Kasumi-1 (cell line): ENCODE measurements around the gene CPEB3.
"Not testable (repeated sequence)": the region's sequence is repeated elsewhere in the genome, so short reads cannot be mapped to it uniquely, and the experiment has no call there.

Source experiments
- DNase-seq, 2 experiments: peaks; one replicate each; lab custom pipeline; 2025; lab: John Stamatoyannopoulos, UW

CPEB3 gene

GRCh38 chr10:92038949-92039348 is 251.9 kb downstream of the CPEB3 start:
- DNase-seq: no peak

DNA sequence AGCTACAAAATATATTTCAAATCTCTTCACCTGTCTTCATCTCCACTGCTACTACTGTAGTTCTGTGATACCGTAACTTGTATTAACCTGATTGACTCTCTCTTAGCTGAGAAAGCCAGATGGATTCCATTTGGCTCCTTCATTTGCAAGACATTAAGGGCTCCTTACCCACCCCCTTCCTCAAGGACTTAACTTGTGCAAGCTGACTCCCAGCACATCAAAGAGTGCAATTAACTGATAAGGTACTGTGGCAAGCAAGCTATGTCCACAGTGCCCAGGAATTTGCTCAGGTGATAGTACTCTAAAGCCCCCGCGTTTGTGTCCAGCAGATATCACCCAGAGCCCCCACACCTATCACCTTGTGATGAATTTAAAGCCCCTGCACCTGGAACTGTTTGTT is 257.8 kb downstream of the CPEB3 start:
- not testable (repeated sequence) for DNase-seq

GRCh38 chr10:92031580-92031979 is 259.3 kb downstream of the CPEB3 start:
- no peak for DNase-seq

- no peak for DNase-seq
These were observed 263.7 kb downstream of the CPEB3 start for GRCh38 chr10:92027141-92027540.

DNA sequence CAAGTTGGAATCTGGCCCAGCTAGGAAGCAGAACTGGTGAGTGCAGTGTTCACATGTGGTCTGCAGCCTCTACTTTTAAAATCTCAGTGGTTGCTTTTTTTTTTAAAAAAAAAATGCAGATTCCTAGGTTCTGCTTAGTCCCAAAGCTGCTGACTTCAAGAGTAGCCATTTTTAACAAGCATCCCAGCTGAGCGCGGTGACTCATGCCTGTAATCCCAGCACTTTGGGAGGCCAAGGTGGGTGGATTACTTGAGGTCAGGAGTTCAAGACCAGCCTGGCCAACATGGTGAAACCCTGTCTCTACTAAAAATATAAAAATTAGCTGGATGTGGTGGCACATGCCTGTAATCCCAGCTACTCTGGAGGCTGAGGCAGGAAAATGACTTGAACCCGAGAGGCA is 265.5 kb downstream of the CPEB3 start:
- DNase-seq: not testable (repeated sequence)

DNA sequence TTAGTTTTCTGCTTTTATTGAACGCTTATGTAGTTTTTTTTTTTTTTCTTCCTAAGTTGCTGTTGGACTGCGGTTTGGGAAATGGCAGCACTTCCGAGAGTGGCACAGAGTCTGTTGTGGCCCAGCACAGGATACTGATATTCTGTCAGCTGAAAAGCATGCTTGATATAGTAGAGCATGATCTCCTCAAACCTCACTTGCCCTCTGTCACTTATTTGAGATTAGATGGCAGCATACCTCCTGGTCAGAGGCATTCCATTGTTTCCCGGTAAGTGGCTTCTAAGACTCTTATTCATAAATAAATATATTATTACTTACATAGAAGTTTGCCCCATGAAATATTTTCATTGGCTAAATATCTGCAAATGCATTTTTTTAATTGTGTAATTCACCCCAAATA is 266.2 kb downstream of the CPEB3 start:
- no peak for DNase-seq

DNA sequence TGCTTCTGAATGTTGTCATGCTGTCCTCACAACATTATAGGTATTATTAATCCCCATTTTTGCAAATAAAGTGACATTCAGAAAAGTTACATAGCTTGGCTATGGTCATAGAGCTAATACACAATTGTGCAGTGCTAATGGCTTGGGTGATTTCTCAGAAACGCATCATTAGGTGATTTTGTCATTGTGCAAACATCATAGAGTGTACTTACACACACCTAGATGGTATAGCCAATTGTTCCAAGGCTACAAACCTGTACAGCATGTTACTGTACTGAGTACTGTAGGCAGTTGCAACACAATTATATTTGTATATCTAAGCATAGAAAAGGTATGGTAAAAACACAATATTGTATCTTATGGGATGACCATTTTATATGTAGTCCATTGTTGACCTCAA is 276.3 kb downstream of the CPEB3 start:
- DNase-seq: no peak

DNA sequence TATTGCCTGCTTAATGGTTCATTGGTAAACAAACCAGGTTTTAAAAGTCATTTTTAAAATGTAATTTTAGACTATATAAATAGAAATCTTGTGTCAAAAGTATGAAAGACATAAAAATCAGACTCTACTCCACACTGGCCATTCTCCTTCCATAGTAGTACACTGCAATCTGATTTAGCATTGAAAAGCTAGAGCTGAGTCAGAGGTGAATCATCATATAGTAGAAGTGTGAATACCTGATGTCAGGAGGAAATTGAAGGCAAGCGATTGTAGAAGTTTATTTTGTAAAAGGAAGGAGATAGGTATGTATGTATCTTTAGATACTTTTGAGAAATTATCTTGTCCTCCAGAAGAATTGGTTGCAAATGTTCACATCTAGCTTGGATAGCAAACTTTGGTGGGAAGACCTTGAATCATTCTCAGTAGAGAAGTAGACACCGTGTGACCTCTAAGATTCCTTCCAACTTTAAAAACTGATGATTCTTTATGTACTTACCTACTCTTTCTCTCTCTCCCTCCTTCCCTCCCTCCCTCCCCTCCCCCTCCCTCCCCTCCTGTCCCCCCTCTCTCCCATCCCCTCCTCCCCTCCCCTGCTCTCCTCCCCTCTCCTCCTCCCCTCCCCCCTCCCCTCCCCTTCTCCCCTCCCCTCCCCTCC is 279.2 kb downstream of the CPEB3 start:
- no peak for DNase-seq

DNA sequence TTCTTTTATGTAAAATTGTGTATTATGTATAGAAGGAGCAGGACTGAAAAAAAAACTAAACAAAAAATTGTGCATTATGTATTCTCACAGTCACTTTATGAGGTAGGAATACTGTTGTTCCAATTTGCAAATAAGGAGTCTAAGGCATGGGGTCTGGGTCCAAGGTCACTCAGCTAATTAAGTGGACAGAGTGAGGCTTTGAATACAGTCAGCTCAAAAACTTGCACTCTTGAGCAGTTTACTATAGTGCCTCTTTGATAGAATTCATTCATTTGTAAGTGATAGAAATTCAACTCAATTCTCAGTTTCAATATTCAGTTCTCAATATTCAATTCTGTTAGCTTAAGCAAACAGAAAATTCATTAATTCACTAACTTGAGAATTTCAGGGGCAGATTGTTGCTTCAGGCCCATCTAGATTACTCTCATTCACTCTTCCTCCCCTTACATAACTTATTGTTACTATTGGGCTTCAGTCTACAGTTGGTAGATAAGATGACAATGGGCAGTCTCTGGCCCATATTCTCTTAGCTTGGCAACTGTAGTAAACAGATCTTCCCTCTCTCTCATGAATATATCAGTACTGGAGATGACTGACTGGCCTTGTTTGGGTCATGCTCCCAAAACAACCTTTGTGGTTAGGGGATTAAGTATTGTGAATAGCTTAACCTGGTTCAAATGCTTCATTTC is 280.7 kb downstream of the CPEB3 start:
- no peak for DNase-seq

GRCh38 chr10:92009445-92009844 is 281.4 kb downstream of the CPEB3 start:
- no peak for DNase-seq

- no peak for DNase-seq
These were observed 284.9 kb downstream of the CPEB3 start for GRCh38 chr10:92005978-92006377.

DNA sequence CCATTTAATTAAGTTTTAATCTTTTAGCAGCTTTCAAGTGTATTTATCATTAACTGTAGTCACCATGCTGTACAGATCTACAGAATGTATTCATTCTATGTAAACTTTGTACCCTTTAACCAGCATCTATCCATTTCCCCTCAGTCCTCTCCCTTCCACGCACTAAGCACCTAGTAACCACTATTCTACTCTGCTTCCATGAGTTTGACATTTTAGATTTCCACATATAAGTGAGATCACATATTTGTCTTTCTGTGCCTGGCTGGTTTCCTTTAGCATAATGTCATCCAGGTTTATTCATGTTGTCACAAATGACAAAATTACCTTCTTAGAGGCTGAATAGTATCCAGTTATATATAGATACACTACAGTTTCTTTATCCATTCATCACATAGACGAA is 287.6 kb downstream of the CPEB3 start:
- DNase-seq: no peak

GRCh38 chr10:92001995-92002394 is 288.9 kb downstream of the CPEB3 start:
- no peak for DNase-seq

- DNase-seq: no peak
These were observed 289.3 kb downstream of the CPEB3 start for GRCh38 chr10:92001581-92001980.
